GM23338 (cell line): ENCODE results near the gene FGFRL1. TPM values are rescaled to one million over a fixed set of nuclear protein-coding genes. Genes with fewer than 3 reads are reported as not detected.

Source experiments
- CREB1 ChIP-seq: fragments of 250-450 bp; sonication (Bioruptor Pico); IDR thresholded peaks from 2 replicates; pipeline ENCODE4 v1.5.0; 2020; ENCODE audit warnings: low read depth, mild to moderate bottlenecking, moderate library complexity
- ETS1 ChIP-seq: IDR thresholded peaks from 2 replicates; pipeline ENCODE4 v1.6.1; 2016; ENCODE audit warnings: antibody characterized with exemption
- NANOG ChIP-seq: IDR thresholded peaks from 2 replicates; pipeline ENCODE4 v1.6.1; 2016; ENCODE audit warnings: antibody characterized with exemption, borderline replicate concordance
- POLR2AphosphoS5 ChIP-seq: IDR thresholded peaks from 2 replicates; pipeline ENCODE4 v1.6.1; 2016; ENCODE audit warnings: antibody characterized with exemption, low read depth
- REST ChIP-seq: IDR thresholded peaks from one replicate; pipeline ENCODE4 v1.6.1; 2018; ENCODE audit warnings: antibody characterized with exemption; ENCODE audit not compliant: unreplicated experiment
- ZNF114 ChIP-seq: fragments of 250-450 bp; sonication (Bioruptor Pico); IDR thresholded peaks from 2 replicates; pipeline ENCODE4 v1.5.0; 2020; ENCODE audit warnings: mild to moderate bottlenecking, moderate library complexity
- ZNF462 ChIP-seq: fragments of 250-450 bp; sonication (Bioruptor Pico); IDR thresholded peaks from 2 replicates; pipeline ENCODE4 v1.5.0; 2020; ENCODE audit warnings: mild to moderate bottlenecking, moderate library complexity
- polyA plus RNA-seq: library from polyadenylated mRNA; unstranded; fragments of >200 nt; fragmentation: Nextera tagmentation; extraction: Ambion mirVana; gene quantifications from 2 replicates; pipeline ENCODE4 v1.2.1, GENCODE V29; 2016
- total RNA-seq: library from RNA; depleted of rRNA; stranded (reverse); fragments of >200 nt; shearing (Covaris generic); gene quantifications from 2 replicates; pipeline ENCODE4 v1.2.3, GENCODE V29; 2014

The FGFRL1 gene
- total and polyA plus RNA-seq, 2 experiments from 2014 or later, result 7.0 to 35.8 TPM

- TF ChIP-seq ZNF462 (CRISPR knock-in tag) (no peak), CREB1 (CRISPR knock-in tag) (no peak), NANOG (no peak), ZNF114 (CRISPR knock-in tag) (no peak), POLR2AphosphoS5 (no peak), ETS1 (no peak), REST (no peak)
These were observed 19.9 kb downstream of the FGFRL1 start (continued) for GRCh38 chr4:1031346-1031745.
